HG03565 (cell line): ENCODE results near the gene CFAP210.

ENCODE experiments used
- ATAC-seq: cut with Tn5 transposase; IDR thresholded peaks from one replicate; pipeline ENCODE4 v1.9.1; 2021; ENCODE audit warnings: mild to moderate bottlenecking, moderate library complexity; ENCODE audit not compliant: unreplicated experiment

CFAP210 gene, protein sequence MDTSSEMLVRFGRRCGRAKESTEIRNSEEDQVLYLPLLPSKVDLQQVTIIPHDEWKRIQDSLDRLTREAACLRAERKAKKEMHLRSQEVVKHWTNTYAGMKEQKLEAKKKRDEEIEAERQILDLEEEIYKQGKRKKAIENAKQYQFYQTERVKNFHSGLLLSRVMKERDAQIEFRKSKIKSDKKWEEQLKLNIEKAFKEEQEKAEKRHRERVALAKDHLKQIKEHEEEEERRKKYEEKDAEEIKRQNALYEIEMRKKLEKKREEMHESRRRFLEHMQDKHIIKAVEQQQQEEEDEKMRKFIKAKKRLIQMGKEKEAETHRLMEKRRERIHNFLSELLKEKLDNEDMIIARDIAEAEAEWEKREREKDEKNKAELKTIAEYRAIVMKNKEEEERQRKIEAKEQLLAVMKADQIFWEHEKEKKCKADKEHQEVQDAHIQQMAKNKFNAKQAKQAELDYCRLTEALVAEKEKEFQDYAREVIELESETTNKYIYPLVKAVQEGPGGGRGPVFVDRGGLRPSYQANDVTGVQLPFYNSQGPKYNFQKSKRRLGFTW

DNA sequence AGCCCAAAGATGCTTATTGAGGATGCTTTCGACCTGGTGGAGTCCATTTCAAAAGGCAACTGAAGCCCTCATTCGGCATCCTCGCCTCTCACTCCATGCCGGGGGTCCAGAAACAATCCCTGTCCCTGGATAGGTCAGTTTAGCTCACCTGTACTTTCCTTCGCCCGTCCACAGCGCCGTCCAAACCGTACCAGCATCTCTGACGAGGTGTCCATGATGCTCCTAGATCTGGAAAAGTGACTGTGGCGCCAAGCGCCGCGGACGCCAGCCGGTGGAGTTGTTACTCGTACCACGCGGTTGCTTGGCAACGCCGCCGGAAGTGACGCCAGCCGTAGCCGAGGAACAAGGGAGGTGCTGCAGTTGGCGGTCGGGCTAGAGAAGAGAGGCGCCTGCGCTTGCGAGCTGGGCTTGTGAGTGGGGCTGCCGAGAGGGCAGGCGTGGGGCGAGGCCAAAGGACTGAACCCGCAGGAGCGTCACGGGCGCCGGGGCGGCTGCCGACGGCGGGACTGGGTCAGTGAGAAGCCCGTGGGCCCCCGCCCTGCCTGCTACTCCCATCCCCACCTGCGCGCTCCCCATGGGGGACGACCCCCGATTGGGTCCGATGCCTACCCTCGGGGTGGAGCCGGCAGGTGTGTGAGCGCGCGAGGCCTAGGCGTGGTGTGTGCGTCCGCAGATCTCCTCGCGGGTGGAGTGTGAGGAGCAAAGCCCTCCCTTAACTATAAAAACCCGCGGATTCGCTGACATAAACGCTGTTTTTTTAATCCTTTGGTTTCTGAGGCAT, at the start of gene CFAP210, which contains the start of gene PHOSPHO2:
CFAP210 (minus strand) TSS at position 293 of the 781 bp plus-strand sequence; CDS start at position 215, 78 bp downstream.
PHOSPHO2 (plus strand) TSS at position 357 of the 781 bp plus-strand sequence. CDS start 6,503 bp downstream, outside the sequence.
- peak; percentile 98 for ATAC-seq

DNA sequence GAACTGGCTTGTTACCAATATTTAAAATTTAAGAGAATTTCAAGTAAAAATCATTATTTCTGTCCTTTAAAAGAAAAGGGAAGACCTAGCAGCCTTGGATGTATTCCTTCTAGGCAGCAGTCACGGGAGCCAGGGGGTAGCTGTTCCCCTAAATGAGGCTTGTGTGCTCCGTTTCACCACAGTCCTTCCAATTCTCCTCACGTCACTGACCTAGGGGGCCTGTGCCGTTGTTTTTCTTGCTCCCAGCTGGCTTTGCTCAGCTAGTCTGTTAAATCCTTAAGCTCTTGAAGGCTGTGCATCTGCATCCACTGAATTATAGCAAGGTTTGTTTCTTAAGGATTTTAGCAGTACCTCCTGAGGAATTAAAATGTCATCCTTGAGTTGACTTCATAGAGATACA, 49.3 kb upstream of the CFAP210 start:
- ATAC-seq: no peak

DNA sequence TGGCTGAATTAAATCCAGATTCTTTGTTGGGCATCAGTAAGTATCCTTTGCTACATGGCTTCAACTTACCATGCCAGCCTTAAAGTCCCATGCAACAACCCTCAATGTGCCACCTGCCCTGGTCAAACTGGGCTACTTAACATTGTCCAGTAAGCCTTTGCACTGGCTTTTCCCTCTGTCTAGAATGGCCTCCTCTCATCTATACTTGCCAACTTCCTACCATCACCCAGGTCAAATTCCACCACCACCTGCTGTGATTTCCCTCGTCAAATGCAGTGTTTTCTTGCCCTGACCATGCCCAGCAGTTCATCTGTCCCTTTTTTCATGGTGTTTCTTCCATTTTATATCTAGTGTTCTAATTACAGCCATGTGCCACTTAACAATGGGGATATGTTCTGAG, 45.1 kb upstream of the CFAP210 start:
- ATAC-seq: no peak

DNA sequence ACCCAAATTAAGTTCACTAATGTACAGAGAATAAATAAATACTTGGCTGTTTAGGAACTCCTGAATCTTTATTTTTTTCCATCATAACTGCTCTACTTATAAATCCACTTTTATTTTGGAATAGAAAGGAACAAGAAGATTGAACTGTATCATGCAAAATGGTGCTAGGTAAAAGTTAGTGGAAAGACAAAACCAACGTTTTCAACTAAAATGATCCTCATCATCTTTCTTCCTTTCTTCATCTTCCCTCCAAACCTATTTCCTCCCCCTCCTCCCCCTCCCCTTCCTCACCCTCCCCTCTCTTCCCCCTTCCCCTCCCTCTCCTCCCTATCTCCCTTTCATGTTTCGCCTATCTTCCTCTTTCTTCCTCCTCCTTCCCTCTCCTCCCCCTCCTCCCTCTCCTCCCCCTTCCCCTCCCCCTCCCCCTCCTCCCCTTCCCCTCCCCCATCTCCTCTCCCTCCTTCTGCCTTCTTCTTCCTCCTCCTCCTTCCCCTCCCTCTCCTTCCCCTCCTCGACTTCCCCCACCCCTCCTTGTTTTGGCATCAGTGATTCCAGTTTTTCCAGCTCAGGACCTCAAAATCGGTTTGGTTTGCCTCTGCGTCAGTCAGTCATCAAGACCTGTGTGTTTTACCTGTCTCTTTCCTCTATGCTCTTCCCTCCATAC, 44.5 kb upstream of the CFAP210 start:
- no peak for ATAC-seq

DNA sequence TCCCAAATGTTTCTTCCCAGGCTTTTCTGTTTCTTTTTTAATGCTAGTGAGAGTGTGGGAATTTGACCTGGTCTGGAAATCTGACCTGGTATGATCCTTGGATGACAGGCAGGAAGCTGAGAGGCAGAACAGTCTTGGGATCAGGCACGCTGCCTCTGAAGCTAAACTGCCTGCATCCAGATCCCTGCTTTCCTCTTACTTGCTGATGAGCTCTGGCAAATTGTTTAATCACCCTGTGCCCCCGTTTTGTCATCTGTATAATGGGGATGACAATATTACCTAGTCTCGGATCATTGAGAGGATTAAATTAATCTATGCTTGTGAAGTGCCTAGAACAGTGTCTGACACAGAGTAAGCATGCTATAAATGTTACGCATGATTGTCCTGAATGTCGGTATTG, 42.7 kb upstream of the CFAP210 start:
- no peak for ATAC-seq

DNA sequence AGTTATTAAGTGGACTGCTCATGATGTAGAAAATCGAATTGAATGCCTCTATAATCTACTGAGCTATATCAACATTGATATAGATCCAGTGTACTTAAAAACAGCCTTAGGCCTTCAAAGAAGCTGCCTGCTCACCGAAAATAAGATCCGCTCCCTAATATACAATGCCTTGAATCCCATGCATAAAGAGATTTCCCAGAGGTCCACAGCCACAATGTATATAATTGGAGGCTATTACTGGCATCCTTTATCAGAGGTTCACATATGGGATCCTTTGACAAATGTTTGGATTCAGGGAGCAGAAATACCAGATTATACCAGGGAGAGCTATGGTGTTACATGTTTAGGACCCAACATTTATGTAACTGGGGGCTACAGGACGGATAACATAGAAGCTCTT, 41.4 kb upstream of the CFAP210 start:
- no peak for ATAC-seq

DNA sequence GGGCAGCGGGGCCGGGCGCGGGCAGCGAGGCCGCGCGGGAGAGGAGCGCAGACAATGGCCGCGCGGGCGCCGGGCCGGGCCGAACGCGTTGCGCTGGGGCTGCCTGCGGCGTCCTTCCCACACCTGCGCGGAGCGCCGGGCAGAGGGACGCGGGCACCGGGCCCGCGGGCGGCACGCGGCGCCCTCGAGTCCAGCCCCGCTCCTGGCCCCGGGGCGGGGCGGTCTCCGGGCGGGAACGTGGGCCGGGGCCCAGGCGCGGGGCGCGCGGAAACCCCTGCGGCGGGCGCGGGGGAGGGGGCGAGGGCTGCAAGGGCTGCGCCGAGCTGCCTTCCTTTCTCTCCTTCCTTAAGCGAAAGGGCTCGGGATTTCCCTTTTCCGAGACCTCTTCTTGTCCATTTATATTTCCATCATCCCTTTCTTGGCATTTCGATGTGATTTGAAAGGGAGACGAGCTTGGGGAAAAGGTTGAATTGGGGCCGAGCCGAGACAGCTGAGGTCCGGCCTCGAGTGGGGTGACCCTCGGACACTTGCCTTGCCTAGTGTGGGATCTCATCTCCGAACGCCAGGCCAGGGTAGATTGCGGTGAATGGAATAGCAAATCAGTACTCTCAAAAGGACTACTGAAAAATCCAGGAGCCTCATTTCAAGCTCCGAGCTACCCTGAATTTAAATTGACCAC, 40.1 kb upstream of the CFAP210 start:
- peak; percentile 27 for ATAC-seq

DNA sequence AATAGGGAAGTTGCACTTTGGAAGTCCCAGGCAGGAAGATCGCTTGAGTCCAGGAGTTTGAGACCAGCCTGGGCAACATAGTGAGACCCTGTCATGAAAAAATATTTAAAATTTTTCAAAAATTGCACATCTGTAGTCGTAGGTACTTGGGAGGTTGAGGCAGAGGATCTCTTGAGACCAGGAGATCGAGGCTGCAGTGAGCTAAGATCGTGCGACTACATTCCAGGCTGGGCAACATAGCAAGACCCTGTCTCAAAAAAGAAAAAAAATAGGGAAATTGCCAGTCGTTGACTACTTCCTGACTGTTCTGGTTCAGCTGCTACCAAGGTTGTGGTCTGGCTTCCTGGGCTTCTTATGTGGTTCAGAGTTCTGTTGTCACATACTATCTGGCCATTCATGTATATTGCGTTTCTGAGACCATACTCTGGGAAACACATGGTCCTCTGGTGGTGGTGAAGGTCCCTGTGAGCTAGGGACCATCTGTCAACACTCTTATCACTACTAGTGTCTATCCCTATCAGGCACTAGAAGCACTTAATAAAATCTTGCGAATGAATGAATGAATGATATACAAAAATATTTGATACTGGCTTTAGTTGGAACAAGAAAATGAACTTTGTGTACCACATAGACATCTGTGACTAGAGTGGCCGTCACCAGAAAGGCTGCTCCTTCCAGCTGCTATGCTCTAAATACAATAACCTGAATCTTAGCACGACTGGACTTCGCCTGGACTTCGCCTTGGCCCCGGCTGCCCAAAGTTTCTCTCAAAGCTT, 38.6 kb upstream of the CFAP210 start:
- ATAC-seq: no peak

DNA sequence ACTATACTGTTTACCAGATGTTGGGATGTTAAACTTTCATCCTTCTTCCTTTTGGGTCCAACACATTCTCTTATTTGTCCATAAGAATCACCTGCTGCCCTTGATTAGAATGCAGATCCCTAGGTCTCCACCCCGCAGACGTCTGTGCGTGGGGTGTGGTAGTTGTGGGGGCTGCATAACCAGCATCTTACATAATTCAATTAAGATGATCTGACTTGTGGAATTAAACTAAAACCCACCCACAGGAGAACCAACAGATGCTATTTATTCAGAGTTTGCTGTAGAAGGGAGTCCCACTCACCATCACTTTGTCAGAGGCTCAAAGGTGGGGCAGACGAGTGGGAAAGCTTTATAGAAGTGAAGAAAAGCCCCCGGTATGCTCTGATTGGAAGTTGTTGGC, 37.9 kb upstream of the CFAP210 start:
- no peak for ATAC-seq

DNA sequence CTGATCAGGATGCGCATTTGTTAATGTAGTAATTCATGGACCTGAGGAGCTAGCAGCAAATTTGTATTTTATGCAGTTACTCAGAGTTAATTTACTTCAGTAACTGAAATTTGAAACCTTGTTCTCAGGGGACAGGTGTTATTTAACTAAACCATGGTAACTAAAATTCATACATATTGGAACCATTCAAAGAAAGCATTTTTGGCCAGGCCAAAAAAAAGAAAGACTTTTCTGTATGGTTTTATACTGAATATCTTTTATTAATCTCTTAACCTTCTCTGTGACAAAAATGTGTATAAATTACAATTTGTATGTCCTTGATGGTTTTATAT, 35.0 kb upstream of the CFAP210 start:
- no peak for ATAC-seq

DNA sequence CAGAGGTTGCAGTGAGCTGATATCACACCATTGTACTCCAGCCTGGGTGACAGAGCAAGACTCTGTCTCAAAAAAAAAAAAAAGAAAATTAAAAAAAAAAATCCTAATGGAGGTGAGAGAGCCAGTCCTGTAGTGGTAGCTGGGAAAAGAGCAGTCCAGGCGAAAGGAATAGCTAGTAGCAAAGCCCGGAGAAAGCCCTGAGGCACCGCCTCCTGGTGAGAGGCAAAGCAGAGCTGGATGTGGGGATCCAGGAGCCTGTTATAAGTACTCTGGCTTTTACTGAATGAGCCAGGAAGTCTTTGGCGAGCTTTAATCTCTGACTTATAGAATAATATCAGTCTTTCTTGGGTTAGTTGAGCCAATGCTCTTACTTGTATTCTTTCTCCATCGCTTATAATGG, 32.9 kb upstream of the CFAP210 start:
- ATAC-seq: no peak

DNA sequence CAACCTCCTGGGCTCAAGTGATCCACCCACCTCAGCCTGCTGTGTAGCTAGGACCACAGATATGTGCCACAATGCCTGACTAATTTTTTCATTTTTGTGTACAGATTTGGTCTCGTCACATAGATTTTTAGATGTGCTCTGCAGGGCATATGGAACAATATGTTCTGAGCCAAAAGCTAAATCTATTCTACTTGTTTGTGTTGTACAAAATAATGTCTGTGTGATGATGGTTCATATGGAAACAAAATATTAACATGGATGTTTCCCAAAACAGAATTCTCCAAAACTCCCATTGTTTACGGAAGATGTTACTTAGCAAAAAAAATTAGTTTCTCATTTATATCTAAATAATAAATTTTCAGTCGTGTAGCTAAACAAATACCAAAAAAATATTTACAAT, 26.8 kb upstream of the CFAP210 start:
- ATAC-seq: no peak

DNA sequence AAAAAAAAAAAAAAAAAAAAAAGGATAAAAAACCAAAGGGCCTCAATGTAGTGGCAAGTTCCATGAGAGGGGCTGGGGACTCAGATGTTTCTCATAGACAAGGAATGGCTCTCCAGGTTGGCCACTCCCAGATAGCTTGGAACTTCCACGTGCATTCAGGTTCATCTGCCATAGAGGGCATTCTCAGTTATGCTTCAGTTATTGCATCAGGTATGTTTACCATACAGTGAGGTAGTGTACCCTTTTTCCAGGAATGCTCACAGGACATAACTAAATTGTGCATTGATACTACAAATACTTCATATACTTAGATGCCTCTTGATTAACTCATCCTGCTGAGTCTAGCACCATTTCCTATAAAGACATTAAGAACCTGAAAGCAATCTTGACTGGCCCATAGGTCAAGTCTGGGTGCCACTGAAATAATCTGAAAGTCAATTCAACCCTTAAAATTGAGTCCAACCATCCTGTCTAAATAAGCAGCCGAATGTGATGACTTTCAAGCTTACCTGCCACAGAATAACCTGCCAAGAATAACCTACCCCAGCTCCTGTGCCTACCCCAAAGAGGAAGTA, 24.8 kb upstream of the CFAP210 start:
- no peak for ATAC-seq

DNA sequence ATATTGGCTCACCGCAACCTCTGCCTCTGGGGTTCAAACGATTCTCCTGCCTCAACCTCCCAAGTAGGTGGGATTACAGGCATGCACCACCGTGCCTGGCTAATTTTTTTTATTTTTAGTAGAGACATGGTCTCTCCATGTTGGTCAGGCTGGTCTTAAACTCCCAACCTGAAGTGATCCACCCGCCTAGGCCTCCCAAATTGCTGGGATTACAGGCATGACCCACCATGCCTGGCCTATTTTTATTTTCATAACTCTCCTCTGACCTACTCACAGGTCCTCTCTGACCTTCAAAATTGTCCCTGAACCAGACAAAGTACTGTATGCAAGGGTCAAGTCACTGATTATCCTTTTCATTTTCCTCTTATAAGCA, 23.5 kb upstream of the CFAP210 start:
- ATAC-seq: no peak

DNA sequence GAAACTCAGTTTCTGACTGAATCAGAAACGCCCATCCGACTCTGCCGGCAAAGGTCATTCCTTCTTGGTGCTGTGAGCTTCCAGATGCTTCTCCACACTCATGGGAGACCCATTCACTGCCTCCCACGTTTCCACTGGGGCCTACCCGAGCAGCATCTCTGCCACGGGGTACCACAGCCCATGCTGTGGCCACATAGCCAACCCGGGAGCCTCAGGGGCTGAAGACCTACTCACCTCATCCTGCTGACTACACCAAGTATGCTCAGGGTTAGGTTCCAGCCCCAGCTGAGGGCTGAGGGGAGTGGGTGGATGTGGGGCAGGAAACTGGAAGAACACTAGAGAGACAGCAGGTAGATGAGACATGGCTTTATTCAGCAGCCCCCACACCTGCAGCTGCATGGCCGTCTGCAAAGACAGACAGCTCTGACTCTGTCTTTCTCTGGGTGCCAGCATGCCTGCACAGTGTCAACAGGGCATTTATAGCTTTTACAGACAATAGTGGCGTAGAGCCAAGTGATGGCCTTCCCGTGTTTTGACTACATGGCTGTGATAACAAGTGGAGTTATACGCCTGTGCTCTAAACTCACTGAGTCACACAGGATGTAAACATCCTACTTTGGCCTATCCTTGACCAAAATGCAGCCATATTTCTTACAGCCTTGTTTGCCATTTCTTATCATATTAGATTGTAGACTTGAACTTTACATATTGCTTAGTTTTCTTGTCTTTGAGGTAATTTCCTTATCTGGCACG, 22.9 kb upstream of the CFAP210 start:
- no peak for ATAC-seq

DNA sequence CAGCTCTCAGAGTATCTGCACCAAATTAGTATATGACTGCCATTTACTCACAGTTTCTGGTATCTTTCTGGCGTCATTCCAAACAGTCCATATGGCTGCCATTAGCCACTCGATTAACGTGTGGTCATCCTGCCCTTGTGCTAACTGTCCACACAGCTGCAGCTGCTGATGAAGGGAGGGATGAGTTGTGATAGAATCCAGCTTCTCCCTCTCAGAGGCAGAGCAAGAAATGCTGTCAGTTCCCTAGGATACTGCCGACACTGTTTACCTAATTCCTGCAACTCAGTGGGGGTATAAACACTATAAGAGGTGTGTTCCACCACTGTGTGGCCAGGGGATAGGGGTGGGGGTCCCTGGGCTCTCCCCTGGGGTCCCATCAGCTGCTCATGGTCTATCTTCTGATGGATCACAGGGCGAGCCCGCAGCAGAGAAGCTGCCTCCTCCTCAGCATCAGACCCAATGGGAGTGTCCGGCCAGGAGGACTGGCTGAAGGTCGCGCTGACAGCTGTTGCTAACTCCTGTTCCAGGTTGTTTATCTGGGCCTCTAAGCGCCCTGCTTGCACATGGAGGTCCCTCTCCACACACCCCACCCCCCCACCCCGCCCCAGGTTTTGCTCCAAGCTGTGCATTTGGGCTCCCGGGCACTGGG, 22.2 kb upstream of the CFAP210 start:
- ATAC-seq: no peak

DNA sequence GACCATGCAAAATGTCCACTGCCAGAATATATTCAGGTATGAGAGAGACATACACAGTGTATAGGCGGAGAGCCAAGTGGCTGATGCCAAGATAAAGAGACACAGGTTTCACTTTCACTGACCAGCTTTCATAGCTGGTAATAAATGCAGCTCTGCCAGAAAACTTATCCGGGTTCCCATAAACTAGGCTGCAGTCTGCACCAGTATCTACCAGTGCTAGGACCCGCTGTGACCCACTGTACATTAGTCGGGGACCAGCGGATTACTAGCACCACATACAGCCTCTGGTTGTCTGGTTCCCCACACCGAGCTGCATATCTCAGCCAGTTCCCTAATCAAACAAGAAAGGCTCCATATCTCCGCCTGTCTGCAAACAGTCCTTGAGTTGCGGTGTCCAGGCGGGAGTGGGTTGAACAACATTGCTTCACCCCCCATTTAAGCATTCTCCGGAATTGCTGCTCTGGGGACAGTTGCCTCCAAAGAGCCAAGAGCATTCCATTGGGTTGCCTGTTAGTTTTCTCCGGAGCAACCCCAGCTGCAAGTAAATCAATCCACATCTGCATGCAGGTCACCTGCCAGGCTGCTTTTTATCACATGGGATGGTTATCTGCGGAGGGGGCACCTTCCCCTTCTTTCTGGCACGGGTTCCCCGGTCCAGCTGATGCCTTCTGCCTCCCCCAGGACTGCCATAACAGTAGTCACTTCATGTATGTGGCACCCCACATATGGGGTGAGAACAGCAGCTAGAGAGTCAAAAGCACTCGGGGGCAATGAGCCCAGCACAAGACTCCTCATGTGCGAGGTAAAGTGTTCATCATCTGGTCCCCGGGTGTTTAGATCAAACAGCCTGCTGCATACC, 21.4 kb upstream of the CFAP210 start:
- ATAC-seq: no peak

DNA sequence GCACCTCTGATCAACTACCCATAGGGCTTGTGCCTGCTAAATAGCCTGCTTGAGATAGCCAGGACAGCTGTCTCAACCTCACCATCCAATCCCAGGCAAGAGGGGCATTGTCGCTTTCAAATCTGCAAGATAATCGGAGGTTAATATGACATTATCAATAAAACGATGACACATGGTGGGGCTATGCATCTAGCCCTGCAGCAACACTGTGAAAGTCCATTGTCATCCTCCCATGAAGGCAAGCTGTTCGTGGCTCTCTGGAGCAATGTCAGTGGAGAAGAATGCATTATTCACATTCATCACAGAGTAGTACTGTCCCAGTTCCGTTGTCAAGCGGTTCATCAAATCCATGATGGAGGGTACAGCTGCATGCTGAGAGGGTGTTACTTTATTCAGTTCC, 20.5 kb upstream of the CFAP210 start:
- no peak for ATAC-seq
